H9 (cell line): Measurements from ENCODE around the gene TBL1X. TPM values are rescaled to one million over a fixed set of nuclear protein-coding genes. Genes with fewer than 3 reads are reported as not detected.

Experiments used
- DNase-seq: peaks from one replicate; pipeline ENCODE4 v3.0.0-alpha.2; 2017
- H2AFZ ChIP-seq: one replicate; pipeline ENCODE4 v1.6.1; 2013; ENCODE audit warnings: mild to moderate bottlenecking, low read length, control low read depth, moderate library complexity
- H2AK5ac ChIP-seq: 2 replicates; pipeline ENCODE4 v1.6.1; 2013; ENCODE audit warnings: low read length, control low read depth, mixed read lengths; ENCODE audit not compliant: insufficient read length
- H2BK120ac ChIP-seq: one replicate; pipeline ENCODE4 v1.6.1; 2013; ENCODE audit warnings: low read depth, mild to moderate bottlenecking, low read length, control low read depth, inconsistent platforms; ENCODE audit not compliant: poor library complexity, severe bottlenecking
- H2BK12ac ChIP-seq: 2 replicates; pipeline ENCODE4 v1.6.1; 2013; ENCODE audit warnings: low read length, control low read depth, mixed read lengths, low read depth; ENCODE audit not compliant: insufficient read length
- H2BK15ac ChIP-seq: 2 replicates; pipeline ENCODE4 v1.6.1; 2013; ENCODE audit warnings: low read depth, low read length, control low read depth
- H2BK20ac ChIP-seq: one replicate; pipeline ENCODE4 v1.6.1; 2013; ENCODE audit warnings: low read depth, mild to moderate bottlenecking, low read length, control low read depth, inconsistent platforms; ENCODE audit not compliant: poor library complexity, severe bottlenecking
- H2BK5ac ChIP-seq: 2 replicates; pipeline ENCODE4 v1.6.1; 2013; ENCODE audit warnings: low read length, control low read depth, mixed read lengths; ENCODE audit not compliant: insufficient read length
- H3K14ac ChIP-seq: 2 replicates; pipeline ENCODE4 v1.6.1; 2013; ENCODE audit warnings: low read length, control low read depth; ENCODE audit not compliant: insufficient read depth
- H3K18ac ChIP-seq: 2 replicates; pipeline ENCODE4 v1.6.1; 2013; ENCODE audit warnings: low read depth, mild to moderate bottlenecking, mixed read lengths, low read length, control low read depth; ENCODE audit not compliant: insufficient read length
- H3K23ac ChIP-seq: 2 replicates; pipeline ENCODE4 v1.6.1; 2013; ENCODE audit warnings: low read length, control low read depth, mixed read lengths, low read depth; ENCODE audit not compliant: insufficient read length
- H3K23me2 ChIP-seq: 2 replicates; pipeline ENCODE4 v1.6.1; 2013; ENCODE audit warnings: low read depth, mild to moderate bottlenecking, mixed read lengths, low read length, control low read depth; ENCODE audit not compliant: insufficient read length, poor library complexity, severe bottlenecking
- H3K27ac ChIP-seq: 2 replicates; pipeline ENCODE4 v1.5.1; 2013; ENCODE audit warnings: low read length, control low read depth, mixed read lengths, low read depth; ENCODE audit not compliant: insufficient read length
- H3K27me3 ChIP-seq: 2 replicates; pipeline ENCODE4 v1.6.1; 2013; ENCODE audit warnings: low read length, control low read depth, inconsistent platforms; ENCODE audit not compliant: insufficient read depth
- H3K4ac ChIP-seq: 2 replicates; pipeline ENCODE4 v1.6.1; 2013; ENCODE audit warnings: low read depth, mild to moderate bottlenecking, control low read depth, inconsistent platforms, low read length, moderate library complexity
- H3K4me1 ChIP-seq: 2 replicates; pipeline ENCODE4 v1.6.1; 2013; ENCODE audit warnings: low read length, control low read depth, inconsistent platforms; ENCODE audit not compliant: insufficient read depth
- H3K4me2 ChIP-seq: 2 replicates; pipeline ENCODE4 v1.6.1; 2013; ENCODE audit warnings: low read length, control low read depth, mixed read lengths; ENCODE audit not compliant: insufficient read length, insufficient read depth
- H3K56ac ChIP-seq: 2 replicates; pipeline ENCODE4 v1.6.1; 2013; ENCODE audit warnings: low read depth, mild to moderate bottlenecking, mixed read lengths, low read length, control low read depth; ENCODE audit not compliant: insufficient read length
- H3K79me1 ChIP-seq: 2 replicates; pipeline ENCODE4 v1.6.1; 2013; ENCODE audit warnings: low read depth, mild to moderate bottlenecking, moderate library complexity, low read length, control low read depth, inconsistent platforms; ENCODE audit not compliant: insufficient read depth, poor library complexity, severe bottlenecking
- H3K79me2 ChIP-seq: 2 replicates; pipeline ENCODE4 v1.6.1; 2013; ENCODE audit warnings: low read length, control low read depth, inconsistent platforms; ENCODE audit not compliant: insufficient read depth
- H3K9ac ChIP-seq: 2 replicates; pipeline ENCODE4 v1.6.1; 2013; ENCODE audit warnings: low read length, control low read depth, mixed read lengths; ENCODE audit not compliant: insufficient read length; ENCODE audit errors: extremely low read depth
- H3K9me3 ChIP-seq: one replicate; pipeline ENCODE4 v1.6.1; 2013; ENCODE audit warnings: low read depth, low read length, inconsistent platforms; ENCODE audit not compliant: control insufficient read depth
- H3T11ph ChIP-seq: one replicate; pipeline ENCODE4 v1.6.1; 2013; ENCODE audit warnings: mild to moderate bottlenecking, low read length, control low read depth, inconsistent platforms
- H4K20me1 ChIP-seq: one replicate; pipeline ENCODE4 v1.6.1; 2013; ENCODE audit not compliant: control insufficient read depth, insufficient read length, insufficient read depth
- H4K5ac ChIP-seq: 2 replicates; pipeline ENCODE4 v1.6.1; 2013; ENCODE audit warnings: low read depth, mild to moderate bottlenecking, mixed read lengths, low read length, control low read depth; ENCODE audit not compliant: insufficient read length
- H4K8ac ChIP-seq: replicated peaks from 2 replicates; pipeline ENCODE4 v1.6.1; 2013; ENCODE audit warnings: low read length, control low read depth, mixed read lengths, low read depth; ENCODE audit not compliant: insufficient read length
- H4K91ac ChIP-seq: 2 replicates; pipeline ENCODE4 v1.6.1; 2013; ENCODE audit warnings: low read depth, mild to moderate bottlenecking, moderate library complexity, mixed read lengths, low read length, control low read depth; ENCODE audit not compliant: insufficient read length
- H3K27ac Mint-ChIP-seq, 3 experiments: 2 replicates in 2 of 3; 3 replicates in 1 of 3; pipeline ENCODE4 v1.8.0; 2020 to 2021; ENCODE audit warnings: mixed read lengths in 3 of 3, mild to moderate bottlenecking in 1 of 3, moderate library complexity in 1 of 3
- H3K27me3 Mint-ChIP-seq: 2 replicates; pipeline ENCODE4 v1.8.0; 2021; ENCODE audit warnings: low read depth, mild to moderate bottlenecking, moderate library complexity, mixed read lengths
- H3K36me3 Mint-ChIP-seq, 3 experiments: 2 replicates in 2 of 3; 3 replicates in 1 of 3; pipeline ENCODE4 v1.8.0; 2020 to 2021; ENCODE audit warnings: low read depth in 3 of 3, mixed read lengths in 3 of 3; ENCODE audit not compliant: insufficient read depth in 1 of 3
- H3K4me1 Mint-ChIP-seq, 2 experiments: 2 replicates each; pipeline ENCODE4 v1.8.0; 2020; ENCODE audit warnings: mixed read lengths in 2 of 2
- H3K4me3 Mint-ChIP-seq, 2 experiments: 2 replicates in 1 of 2; 3 replicates in 1 of 2; pipeline ENCODE4 v1.8.0; 2020 to 2021; ENCODE audit warnings: mild to moderate bottlenecking in 2 of 2, mixed read lengths in 2 of 2, moderate library complexity in 1 of 2
- H3K9me3 Mint-ChIP-seq, 2 experiments: 2 replicates in 1 of 2; 3 replicates in 1 of 2; pipeline ENCODE4 v1.8.0; 2020; ENCODE audit warnings: mild to moderate bottlenecking in 2 of 2, mixed read lengths in 2 of 2, moderate library complexity in 1 of 2
- WGBS: extraction: QIAGEN DNeasy Blood & Tissue Kit; methylation state at CpG from one replicate; pipeline ENCODE4 v1.1.7; 2013; ENCODE audit warnings: missing lambda C conversion rate, low lambda C conversion rate, mixed read lengths; ENCODE audit not compliant: insufficient read length; ENCODE audit errors: extremely low coverage; 5-methylcytosine and 5-hydroxymethylcytosine counted together
- total RNA-seq: library from RNA; stranded (reverse); gene quantifications from 2 replicates; pipeline ENCODE4 v1.2.1, GENCODE V29; 2021
- TF ChIP-seq, protein P1 (sequence below): fragments of 200-600 bp; sonication (generic); conservative IDR thresholded peaks from 3 replicates; pipeline ENCODE4 v1.8.0; 2021; ENCODE audit warnings: antibody characterized with exemption, mild to moderate bottlenecking

The TBL1X gene
- total RNA-seq, 1 experiment from 2014 or later: 24.1 TPM

GRCh38 chrX:9482408-9482807 lies 17.6 kb downstream of the TBL1X start:
- Histone ChIP-seq H2AFZ (no peak overlapping the region), H3K27ac (no peak overlapping the region), H2BK120ac (no peak overlapping the region), H4K8ac (no peak overlapping the region), H3K56ac (no peak overlapping the region), H3K23me2 (no peaks in the 10 kb centered on the region), H2BK15ac (no peak overlapping the region), H2BK20ac (no peak overlapping the region), H3K23ac (no peak overlapping the region), H3K9ac (no peak overlapping the region), H2BK5ac (no peak overlapping the region), H4K91ac (no peak overlapping the region), H3K79me1 (peaks cover 12% of the 10 kb centered on the region), H3K4me1 (peaks cover 3% of the 10 kb centered on the region; the same call in 1 of the 2 replicates), H3K14ac (no peak overlapping the region), H3K79me2 (peaks cover 3% of the 10 kb centered on the region; the same call in 1 of the 2 replicates), H3K4me2 (no peak overlapping the region), H3K27me3 (no peaks in the 10 kb centered on the region), H3K4ac (no peak overlapping the region), H3T11ph (no peak overlapping the region), H2BK12ac (no peak overlapping the region), H2AK5ac (no peak overlapping the region), H4K20me1 (no peaks in the 10 kb centered on the region), H3K18ac (no peak overlapping the region), H4K5ac (no peak overlapping the region), H3K9me3 (no peaks in the 10 kb centered on the region)
- Mint-ChIP-seq H3K27me3 (no peaks in the 10 kb centered on the region), H3K9me3 (peaks cover 22 to 59% of the 10 kb centered on the region in 2 experiments), H3K4me1 (peaks cover 15 to 29% of the 10 kb centered on the region in 2 experiments), H3K4me3 (no peak overlapping the region), H3K27ac (no peak overlapping the region; a peak in 1 of 7 replicates), H3K36me3 (peaks cover 30 to 34% (median 30%) of the 10 kb centered on the region in 3 experiments)
- WGBS: no CpG with 5 or more reads among the region's 2 CpGs
- TF ChIP-seq, protein P1, sequence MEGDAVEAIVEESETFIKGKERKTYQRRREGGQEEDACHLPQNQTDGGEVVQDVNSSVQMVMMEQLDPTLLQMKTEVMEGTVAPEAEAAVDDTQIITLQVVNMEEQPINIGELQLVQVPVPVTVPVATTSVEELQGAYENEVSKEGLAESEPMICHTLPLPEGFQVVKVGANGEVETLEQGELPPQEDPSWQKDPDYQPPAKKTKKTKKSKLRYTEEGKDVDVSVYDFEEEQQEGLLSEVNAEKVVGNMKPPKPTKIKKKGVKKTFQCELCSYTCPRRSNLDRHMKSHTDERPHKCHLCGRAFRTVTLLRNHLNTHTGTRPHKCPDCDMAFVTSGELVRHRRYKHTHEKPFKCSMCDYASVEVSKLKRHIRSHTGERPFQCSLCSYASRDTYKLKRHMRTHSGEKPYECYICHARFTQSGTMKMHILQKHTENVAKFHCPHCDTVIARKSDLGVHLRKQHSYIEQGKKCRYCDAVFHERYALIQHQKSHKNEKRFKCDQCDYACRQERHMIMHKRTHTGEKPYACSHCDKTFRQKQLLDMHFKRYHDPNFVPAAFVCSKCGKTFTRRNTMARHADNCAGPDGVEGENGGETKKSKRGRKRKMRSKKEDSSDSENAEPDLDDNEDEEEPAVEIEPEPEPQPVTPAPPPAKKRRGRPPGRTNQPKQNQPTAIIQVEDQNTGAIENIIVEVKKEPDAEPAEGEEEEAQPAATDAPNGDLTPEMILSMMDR: no peak
- no peak for DNase-seq
